HG03196 (cell line): ENCODE results near the gene PTPRH.

ENCODE experiments used
- ATAC-seq: cut with Tn5 transposase; IDR thresholded peaks from one replicate; pipeline ENCODE4 v1.9.1; 2021; ENCODE audit not compliant: unreplicated experiment

Gene PTPRH

DNA sequence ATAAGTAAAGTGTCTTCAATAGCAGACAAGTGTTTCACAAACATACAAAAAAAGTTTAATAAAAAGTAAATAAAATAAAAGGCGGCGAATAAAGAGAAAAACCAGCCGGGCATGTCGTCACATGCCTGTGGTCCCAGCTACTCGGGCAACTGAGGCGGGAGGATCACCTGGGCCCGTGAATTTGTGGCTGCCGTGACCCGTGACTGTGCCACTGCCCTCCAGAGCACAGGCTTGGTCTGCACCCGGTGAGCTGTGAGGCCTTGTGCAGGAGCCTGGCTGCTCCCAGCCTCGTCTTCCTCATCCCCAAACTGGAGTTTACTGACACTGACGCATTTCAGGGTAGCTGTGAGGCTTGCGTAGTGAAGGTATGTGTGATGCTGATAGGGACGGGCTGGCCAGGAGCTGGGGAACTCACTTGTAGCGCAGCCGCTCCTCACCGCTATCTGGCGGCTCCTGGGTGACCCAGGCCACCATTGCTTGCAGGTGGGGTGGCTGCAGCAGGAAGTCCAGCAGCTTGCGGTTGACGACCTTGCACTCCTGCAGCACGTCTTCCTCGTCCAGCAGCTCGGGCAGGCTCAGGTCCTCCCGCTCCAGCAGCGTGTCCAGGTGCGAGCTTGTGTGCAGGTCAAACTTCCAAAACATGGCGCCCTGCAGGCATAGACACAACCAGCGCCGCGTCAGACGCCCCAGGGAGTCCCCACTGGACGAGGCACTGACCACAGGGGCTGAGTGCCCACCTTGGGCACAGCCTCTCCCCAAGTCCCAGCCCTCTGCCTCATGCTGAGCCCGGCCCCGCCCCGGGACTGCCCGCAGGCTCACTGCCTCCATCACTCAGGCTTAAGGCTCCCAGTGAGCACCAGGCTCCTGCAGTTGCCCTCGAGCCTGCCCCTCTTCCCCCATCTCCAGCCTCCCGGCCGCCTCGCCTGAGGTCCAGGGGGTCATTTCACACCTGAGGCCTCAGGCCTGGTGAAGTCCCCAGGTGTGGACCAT, 37.5 kb upstream of the PTPRH start:
- ATAC-seq, result no peak

DNA sequence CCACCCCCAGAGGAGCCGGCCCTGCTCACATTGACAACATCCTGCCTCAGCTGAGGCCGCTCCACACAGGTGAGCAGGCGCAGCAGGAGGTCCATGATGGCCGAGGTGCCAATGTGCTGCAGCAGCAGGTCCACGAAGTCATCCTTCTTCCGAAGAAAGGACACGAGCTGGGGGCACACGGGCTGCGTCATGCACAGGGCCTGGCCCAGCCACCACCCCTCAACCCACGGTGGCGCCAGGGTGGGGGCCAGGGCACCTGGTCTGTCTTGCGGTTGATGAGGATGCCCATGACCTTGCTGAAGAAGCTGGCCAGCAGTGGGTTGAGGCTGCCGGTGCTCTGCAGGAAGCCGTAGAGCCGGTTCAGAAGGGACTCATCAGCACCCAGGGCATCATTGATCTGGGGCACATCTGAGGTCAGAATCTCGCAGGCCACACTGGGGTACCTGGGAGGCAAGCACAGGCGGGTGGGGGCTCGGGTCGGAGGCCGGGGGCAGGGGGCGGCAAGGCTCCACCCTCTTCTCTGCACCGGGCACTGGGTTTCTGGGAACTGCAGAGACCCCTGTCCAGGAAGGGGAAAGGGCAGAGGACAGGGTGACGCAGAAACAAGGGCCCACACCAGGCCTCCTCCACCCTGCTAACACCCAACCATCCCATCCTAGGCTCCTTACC, 36.1 kb upstream of the PTPRH start:
- ATAC-seq, result no peak

DNA sequence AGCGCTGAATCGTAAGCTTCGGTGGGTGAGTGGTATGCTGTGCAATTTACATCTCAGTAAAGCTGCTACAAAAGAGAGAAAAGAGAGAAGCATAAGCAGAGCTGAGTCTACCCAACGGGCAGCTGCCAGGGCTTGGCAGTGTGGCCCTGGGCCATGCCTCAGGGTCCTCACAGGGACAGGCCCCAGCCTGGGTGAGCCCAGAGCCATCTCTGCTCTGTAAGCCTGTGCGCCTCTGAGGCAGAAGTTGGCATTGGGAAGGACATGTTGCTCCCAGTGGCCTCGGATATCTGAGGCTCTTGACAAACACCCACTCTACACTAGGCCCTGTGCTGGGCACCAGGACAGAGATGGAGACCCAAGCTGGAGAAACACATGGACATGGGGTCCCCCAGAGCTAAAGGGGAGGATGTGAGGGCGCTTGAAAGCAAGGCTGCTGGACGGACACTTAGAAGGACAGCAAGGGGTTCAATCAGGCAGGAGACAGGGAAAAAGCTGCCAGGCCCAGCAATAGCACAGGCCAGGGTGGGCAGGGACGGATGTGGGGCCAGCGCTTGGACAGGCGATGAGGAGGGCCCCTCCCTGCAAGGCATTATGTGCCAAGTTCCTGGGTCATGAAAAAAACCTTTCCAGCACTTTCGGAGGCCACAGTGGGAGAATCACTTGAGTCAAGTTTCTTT, 34.8 kb upstream of the PTPRH start:
- ATAC-seq, result no peak

DNA sequence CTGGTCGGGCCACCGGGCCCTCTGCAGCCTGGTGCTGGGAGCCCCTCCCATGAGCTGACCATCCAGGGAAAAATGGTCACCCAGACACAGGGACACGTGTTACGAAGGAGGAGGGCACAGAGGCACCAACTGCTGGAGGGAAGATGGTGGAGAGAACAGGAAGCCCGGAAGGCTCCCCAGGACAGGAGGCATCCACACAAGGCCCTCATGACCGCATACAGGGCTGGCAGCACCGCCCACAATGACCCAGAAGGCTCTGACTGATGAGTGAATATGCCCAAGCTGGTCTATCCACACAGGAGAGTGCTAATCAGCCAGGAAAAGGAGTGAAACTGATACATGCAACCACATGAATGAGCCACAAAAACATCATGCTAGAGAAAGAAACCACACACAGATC, 33.2 kb upstream of the PTPRH start:
- ATAC-seq, result no peak

DNA sequence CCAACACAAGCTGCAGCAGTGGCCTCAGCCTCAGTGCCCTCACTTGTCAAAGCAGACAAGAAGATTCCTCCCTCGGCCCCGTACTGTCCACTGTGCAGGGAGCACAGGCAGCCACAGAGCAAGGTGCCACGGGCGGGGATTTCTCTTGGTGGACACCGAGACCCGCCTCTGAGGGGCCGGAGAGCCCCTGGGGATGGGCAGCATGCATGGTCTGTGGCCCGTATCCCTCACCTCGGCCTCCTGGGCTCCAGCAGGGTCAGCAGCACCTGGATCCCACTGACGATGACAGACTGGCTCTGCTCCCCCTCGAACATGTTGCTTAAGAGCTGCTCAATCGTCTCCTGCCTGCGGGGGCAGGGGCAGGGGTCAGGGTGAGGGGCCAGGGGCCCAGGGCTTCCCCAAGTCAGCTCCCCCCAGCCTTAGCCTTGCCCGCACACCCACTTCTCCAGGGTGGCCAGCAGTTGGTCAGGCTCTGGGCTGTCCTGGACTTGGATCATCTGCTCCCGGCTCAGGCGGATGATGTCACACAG, 32.7 kb upstream of the PTPRH start:
- no peak for ATAC-seq

DNA sequence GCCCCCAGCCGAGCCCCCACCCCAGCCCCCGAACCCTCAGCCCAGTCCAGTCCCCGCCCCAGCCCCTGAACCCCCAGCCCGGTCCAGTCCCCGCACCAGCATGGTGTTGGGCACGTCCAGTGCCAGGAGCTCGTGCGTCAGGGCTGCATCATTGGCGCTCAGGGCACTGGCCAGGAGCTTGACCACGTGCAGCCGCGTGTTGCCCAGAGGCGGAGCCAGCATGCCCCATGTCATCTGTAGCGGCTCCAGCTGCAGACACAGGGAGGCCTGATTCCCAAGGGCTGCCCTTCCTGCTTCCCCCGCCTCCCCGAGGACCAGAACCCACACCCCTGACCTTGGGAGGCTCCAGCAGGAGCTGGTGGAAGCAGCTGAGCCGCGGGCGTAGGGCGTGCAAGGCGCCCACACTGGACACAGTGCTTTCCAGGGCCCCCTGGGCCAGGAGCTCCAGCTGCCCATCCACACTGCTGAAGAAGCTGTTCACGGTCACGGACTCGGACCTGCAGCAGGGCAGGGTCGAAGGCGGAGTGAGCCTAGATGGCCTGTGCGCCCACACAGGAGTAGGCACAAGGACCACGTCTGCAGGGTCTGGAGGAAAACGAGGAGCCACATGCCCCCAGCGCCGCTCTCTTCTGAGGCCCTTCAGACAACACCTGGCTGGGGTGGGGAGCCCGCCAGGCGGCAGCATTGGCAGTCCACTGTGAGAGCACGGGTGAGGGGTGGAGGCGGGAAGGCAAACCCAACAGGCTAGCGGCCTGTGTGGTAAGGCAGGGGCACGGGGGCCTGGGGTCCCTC, 32.0 kb upstream of the PTPRH start:
- ATAC-seq, result no peak

DNA sequence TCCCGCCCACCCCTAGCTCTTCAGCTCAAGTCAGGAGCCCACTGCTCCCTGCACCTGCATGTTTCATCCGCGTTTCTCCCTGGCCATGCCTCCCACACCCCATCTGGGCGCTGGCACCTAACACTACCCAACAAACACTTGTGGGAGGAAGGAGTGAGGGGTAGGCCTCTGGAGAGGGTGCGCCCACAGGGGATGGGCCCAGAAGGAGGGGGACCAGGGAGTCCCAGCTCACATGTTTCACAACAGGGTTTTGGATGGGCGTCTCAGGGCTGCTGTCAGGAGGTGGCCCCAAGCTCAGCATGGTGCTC, 31.4 kb upstream of the PTPRH start:
- ATAC-seq, result no peak

DNA sequence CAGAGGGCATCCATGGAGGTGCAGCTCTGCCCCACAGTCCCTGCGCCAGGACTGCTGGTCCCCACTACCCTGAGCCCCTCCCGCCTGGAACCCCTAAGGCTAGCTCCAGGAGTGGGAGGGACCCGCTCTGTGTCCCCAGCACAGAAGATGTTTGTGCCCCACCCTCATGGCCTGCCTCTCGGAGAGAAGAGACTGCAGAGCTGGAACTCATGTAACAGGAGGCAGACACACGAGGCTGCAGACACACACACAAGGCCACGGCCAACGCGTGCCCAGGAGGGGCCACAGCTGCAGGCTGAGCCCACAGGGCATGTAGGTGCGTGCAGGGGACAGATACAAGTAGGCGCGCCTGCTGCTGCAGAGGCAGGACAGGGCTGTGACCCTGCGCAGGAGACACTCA, 29.7 kb upstream of the PTPRH start:
- ATAC-seq, result no peak

DNA sequence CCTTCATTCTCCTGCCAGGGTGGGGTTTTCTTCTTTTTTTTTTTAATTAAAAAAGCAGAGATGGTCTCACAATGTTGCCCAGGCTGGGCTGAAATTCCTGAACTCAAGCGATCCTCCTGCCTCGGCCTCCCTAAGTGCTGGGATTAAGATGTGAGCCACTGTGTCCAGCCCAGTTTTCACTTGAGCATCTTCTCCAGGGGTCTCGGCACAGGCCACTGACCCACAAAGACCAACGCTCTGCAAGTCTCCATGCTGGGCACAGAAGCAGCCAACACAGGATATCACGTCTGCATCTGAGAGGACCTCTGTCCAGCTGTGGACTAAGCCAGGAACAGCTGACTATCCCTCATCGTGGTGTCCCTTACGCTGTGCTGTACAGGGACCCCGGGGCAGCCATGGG, 28.7 kb upstream of the PTPRH start:
- no peak for ATAC-seq

DNA sequence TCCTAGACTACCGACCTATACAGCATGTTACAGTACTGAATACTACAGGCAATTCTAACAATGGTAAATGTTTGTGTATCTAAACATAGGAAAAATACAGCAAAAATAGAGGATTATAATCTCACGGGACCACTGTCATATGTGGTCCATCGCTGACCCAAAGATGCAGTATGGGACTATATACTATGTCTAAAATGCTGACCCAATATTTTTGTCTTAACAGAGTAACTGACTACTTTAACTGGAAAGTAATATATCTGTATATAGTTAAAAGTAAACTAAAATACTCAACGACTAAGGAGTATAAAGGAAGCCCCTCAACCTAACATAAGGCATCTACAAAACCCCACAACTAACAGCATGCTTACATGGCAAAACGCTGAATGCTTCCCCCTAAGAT, 23.7 kb upstream of the PTPRH start:
- no peak for ATAC-seq

DNA sequence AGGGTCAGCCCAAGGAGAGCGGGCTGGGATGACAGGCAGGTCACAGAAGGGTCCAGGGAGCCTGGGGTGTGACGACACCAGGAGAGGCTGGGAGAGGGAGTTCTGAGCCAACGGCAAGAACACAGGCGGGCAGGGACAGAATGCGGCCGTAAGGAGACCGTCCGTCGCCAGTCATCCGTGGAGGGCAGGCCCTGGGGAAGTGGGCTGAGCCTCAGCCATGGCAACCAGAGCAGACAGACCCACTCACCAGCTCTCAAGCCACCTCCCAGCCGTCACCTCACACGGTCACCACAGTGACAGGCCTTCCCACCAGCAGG, 22.9 kb upstream of the PTPRH start:
- ATAC-seq, result no peak

DNA sequence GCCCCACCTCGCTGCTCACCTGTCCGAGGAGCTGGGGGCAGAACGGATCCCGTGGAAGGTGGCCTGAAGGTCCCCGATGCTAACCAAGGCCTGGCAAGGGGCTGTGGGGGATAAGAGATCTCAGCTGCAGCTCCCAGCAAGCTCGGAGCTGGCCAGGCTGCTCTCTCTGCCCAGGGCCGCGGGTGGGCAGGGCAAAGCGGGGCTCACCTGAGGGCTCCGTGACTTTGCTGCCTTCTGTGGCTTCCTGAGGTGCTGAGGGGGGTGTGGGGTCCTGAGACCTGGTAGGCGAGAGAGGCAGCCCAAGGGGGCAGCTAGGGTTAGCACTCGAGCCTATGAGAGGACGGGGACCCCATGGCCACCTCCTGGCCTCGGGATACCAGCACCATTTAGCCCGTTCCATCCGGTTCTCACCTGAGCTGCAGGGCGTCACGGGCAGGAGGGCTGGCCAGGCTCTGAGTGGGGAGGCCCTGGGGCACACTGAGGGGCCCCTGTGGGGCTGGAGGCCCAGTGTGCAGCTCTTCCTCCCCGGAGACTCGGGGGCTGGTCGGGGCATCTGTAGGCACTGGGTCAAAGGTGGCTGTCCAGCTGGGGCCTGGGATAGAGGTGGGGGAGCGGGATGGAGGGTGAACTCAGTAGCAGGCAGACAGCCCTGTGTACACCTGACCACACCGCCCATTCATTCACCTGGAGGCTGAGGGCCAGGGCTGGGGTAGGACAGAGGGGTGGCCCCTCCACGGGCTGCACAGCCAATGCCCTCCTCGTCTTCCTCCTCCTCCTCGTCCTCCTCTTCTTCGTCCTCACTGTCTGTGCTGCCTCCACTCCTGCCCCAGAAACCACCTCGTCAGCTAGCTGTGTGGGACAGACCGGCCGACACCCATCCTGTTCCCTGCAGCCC, 22.3 kb upstream of the PTPRH start:
- no peak for ATAC-seq

DNA sequence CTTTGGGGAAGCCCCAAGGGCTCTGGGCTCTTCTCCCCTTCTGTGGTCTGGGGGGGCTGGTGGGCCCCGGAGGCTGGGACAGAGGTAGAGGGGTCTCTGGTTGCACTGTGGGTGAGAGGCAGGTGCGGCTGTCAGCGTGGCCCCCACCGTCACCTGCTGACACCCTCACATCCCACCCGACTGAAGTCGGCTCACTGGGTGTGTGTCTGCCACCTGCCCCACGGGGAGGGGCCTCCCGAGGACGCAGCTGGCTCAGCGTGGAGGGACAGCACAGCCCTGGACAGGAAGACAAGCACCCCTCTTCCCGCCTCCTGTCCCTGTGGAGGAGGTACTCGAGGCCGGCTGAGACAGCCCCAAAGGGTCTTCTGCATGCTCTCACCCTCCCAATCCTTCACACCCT, 21.5 kb upstream of the PTPRH start:
- ATAC-seq, result no peak

DNA sequence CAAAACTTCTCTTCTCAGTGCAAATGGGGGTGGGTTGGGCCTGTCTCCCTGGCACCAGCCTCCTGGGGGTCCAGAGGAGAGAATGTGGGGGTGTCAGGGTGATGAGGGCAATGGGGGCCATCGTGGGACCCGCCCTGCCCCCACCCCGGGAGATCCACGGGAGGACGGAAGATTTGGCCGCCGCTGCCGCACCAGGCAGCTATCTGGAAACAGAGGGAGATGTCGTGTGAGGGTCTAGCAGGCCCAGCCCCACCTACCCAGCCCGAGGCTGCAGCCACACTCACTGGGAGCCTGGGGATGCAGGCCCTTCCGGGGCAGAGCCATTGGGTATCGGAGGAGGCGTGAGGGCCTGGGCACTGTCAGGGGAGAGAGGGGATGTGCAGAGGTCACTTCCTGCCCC, 21.0 kb upstream of the PTPRH start:
- no peak for ATAC-seq

DNA sequence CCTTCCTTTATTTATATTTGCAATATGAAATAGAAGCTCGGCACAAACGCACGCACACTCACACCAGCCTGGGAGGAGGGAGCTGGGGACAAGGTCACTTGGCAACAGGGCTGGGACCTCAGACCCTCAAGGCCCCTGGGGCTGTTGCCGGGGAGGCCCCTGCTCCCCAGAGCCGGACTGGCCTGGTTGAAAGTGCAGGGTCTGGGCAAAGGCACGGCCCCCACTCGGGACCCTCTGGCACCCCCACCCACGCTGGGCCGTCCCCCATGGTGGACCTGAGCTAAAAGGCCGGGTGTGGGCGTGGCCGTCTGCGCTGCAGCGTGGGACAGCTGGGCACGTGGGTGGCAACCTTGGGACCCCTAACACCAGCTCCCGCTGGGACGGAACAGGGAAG, 20.5 kb upstream of the PTPRH start:
- ATAC-seq, result no peak

DNA sequence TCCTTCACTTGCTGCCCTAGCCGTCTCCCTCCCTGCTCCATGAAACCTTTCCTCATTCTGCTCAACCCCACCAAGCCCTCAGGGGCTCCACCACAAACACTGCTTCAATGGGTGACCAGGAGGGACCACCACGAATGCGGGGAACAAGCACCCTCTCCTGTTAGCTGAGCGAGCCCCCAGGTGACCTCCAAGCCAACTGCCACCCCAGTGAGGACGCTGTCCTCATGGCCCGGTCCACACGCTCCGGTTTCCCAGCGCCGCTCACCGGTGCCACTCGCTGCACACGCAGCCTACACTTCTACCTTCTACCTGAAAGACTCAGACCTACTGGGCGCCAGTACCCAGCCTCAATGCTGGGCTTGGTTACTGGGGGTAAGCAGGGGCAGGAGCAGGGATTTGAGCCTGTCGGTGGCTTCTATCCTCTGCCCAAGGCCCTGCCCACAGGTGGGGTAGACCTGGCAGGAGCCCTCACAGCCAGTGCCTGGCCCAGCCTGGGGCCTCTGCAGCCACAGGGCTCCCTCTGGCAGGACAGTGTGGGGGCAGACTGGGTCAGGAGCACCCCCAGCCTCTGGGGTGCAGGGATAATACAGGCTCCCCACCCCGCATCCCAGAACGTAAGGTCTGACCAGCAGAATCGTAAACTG, 20.0 kb upstream of the PTPRH start:
- ATAC-seq, result no peak

DNA sequence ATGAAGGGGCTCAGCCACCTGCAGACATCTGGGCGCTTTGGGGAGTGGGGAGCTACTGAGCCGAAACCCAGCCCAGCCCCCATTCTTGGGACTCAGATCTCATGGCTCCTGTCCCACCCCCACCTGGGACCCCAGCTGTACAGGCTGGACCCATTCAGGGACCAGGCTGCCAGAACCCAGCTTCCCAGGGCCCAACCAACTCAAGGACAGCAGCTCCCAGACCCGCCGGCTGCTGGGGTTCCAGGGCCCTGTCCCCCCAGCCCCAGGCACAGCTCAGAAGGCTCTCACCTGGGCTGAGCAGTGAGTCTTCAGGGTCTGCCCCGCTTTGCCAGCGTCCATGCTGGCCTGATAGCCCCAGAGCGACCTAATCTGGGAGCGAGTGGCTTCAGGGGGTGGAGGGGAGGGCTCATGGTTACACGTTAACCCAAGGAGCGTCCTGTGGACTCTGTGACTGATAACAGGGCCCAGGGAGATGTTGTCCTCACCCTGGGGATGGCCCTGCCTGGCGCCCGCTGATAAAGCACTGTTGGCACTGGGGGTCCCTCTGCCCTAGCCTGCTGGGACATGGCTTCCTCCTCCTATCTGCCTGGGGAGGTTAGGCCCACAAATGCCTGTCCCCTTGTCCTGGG, 19.2 kb upstream of the PTPRH start, which contains the start of gene TMEM86B:
Gene TMEM86B (minus strand): TSS at position 361 of the 629 bp plus-strand sequence. CDS start 22 bp downstream, at position 339.
- ATAC-seq, result no peak

DNA sequence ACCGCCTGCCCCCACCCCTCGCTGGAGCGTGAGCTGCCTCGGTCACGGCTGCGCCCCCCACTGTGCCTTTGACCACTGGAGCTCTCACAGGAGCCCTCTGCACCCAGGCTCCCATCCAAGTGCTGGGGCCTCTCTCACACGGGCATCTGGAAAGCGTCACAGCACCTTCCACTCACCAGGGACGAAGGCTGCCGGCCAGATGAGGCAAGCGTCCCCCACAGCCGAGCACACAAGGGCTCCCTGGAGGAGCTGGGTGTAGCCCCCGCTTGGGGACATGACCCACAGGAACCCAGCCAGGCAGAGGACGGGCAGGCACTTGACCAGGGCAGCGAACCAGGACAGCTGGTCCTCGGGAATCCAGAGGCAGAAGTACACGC, 18.7 kb upstream of the PTPRH start:
- ATAC-seq, result no peak
